ENCODE results near the gene RXRA.
A peak's percentile ranks its signal among the peaks of the same experiment; 100 is the strongest.

RXRA gene

GRCh38 chr9:134356496-134357470, 30.5 kb downstream of the RXRA start:
- Histone ChIP-seq H3K4me3 (no peak overlapping the region), H3K4me2 (peak overlapping the region; percentile 76), H3K9ac (no peak overlapping the region), H3K36me3 (peaks cover 7% of the 10 kb centered on the region; the same call in 1 of the 2 replicates), H3K4me1 (peaks cover 98% of the 10 kb centered on the region), H3K9me3 (no peaks in the 10 kb centered on the region), H3K27me3 (no peaks in the 10 kb centered on the region), H3K27ac (0 out of 2 replicates have a peak overlapping the region, but pooled peaks have one; percentile 18), H4K20me1 (peaks cover 100% of the 10 kb centered on the region)
- no peak for TF ChIP-seq Cebpa-rat (IDR thresholded peaks at IDR 0.05)

- peak overlapping the region; percentile 76 for H3K4me2 ChIP-seq
- no peak for TF ChIP-seq Cebpa-rat (IDR thresholded peaks at IDR 0.05)
- H3K27ac ChIP-seq = no peak overlapping the region
- peaks cover 8% of the 10 kb centered on the region; the same call in 1 of the 2 replicates for H3K36me3 ChIP-seq
- H3K27me3 ChIP-seq = no peaks in the 10 kb centered on the region
- H4K20me1 ChIP-seq = peaks cover 100% of the 10 kb centered on the region
- H3K9ac ChIP-seq = no peak overlapping the region
- H3K4me3 ChIP-seq = no peak overlapping the region
- no peaks in the 10 kb centered on the region for H3K9me3 ChIP-seq
- peaks cover 98% of the 10 kb centered on the region for H3K4me1 ChIP-seq
Measured at GRCh38 chr9:134357631-134358025, 31.4 kb downstream of the RXRA start.

- H3K9ac ChIP-seq = 0 out of 2 replicates have a peak overlapping the region, but pooled peaks have one; percentile 30
- H3K4me2 ChIP-seq = peak overlapping the region; percentile 76
- H3K4me3 ChIP-seq = no peak overlapping the region
- TF ChIP-seq Cebpa-rat (IDR thresholded peaks at IDR 0.05) = no peak
- peaks cover 8% of the 10 kb centered on the region; the same call in 1 of the 2 replicates for H3K36me3 ChIP-seq
- no peaks in the 10 kb centered on the region for H3K27me3 ChIP-seq
- peaks cover 98% of the 10 kb centered on the region for H3K4me1 ChIP-seq
- peak overlapping the region; percentile 59 for H3K27ac ChIP-seq
- peaks cover 100% of the 10 kb centered on the region for H4K20me1 ChIP-seq
- no peaks in the 10 kb centered on the region for H3K9me3 ChIP-seq
Measured at GRCh38 chr9:134358026-134358661, 31.9 kb downstream of the RXRA start.

- H3K4me1 ChIP-seq = peaks cover 98% of the 10 kb centered on the region
- H3K9ac ChIP-seq = 0 out of 2 replicates have a peak overlapping the region, but pooled peaks have one; percentile 30
- no peaks in the 10 kb centered on the region for H3K9me3 ChIP-seq
- TF ChIP-seq Cebpa-rat (IDR thresholded peaks at IDR 0.05) = no peak
- no peaks in the 10 kb centered on the region for H3K27me3 ChIP-seq
- peak overlapping the region; percentile 59 for H3K27ac ChIP-seq
- H3K4me2 ChIP-seq = peak overlapping the region; percentile 76
- peaks cover 8% of the 10 kb centered on the region; the same call in 1 of the 2 replicates for H3K36me3 ChIP-seq
- H3K4me3 ChIP-seq = no peak overlapping the region
- H4K20me1 ChIP-seq = peaks cover 100% of the 10 kb centered on the region
Measured at GRCh38 chr9:134358662-134359319, 32.5 kb downstream of the RXRA start.

- 0 out of 2 replicates have a peak overlapping the region, but pooled peaks have one; percentile 22 for H3K9ac ChIP-seq
- H3K27ac ChIP-seq = peak overlapping the region; percentile 52
- H3K27me3 ChIP-seq = no peaks in the 10 kb centered on the region
Measured at GRCh38 chr9:134359493-134360179, 33.4 kb downstream of the RXRA start.

GRCh38 chr9:134360180-134360759, 34.0 kb downstream of the RXRA start:
- peaks cover 8% of the 10 kb centered on the region; the same call in 1 of the 2 replicates for H3K36me3 ChIP-seq
- H3K27ac ChIP-seq = peak overlapping the region; percentile 52
- no peak overlapping the region; the same call in 1 of the 2 replicates for H3K4me3 ChIP-seq
- H3K27me3 ChIP-seq = no peaks in the 10 kb centered on the region
- H3K9me3 ChIP-seq = no peaks in the 10 kb centered on the region
- H4K20me1 ChIP-seq = peaks cover 100% of the 10 kb centered on the region
- peak overlapping the region; percentile 76 for H3K4me2 ChIP-seq
- no peak for TF ChIP-seq Cebpa-rat (IDR thresholded peaks at IDR 0.05)
- 0 out of 2 replicates have a peak overlapping the region, but pooled peaks have one; percentile 22 for H3K9ac ChIP-seq
- peaks cover 98% of the 10 kb centered on the region for H3K4me1 ChIP-seq

More at GRCh38 chr9:134359493-134360179, 33.4 kb downstream of the RXRA start:
- Histone ChIP-seq H3K36me3 (peaks cover 8% of the 10 kb centered on the region; the same call in 1 of the 2 replicates), H3K4me1 (peaks cover 98% of the 10 kb centered on the region), H4K20me1 (peaks cover 100% of the 10 kb centered on the region), H3K4me2 (peak overlapping the region; percentile 76), H3K4me3 (no peak overlapping the region; the same call in 1 of the 2 replicates), H3K9me3 (no peaks in the 10 kb centered on the region)
- TF ChIP-seq Cebpa-rat (IDR thresholded peaks at IDR 0.05) = no peak

- H3K9me3 ChIP-seq = no peaks in the 10 kb centered on the region
- H3K4me3 ChIP-seq = no peak overlapping the region
- no peaks in the 10 kb centered on the region for H3K27me3 ChIP-seq
- TF ChIP-seq Cebpa-rat (IDR thresholded peaks at IDR 0.05) = no peak
- peaks cover 100% of the 10 kb centered on the region for H4K20me1 ChIP-seq
- H3K36me3 ChIP-seq = peaks cover 8% of the 10 kb centered on the region; the same call in 1 of the 2 replicates
- 0 out of 2 replicates have a peak overlapping the region, but pooled peaks have one; percentile 22 for H3K9ac ChIP-seq
- H3K27ac ChIP-seq = no peak overlapping the region
- peak overlapping the region; percentile 76 for H3K4me2 ChIP-seq
- H3K4me1 ChIP-seq = peaks cover 100% of the 10 kb centered on the region
Measured at GRCh38 chr9:134360897-134361296, 34.6 kb downstream of the RXRA start.

- no peak overlapping the region for H3K27ac ChIP-seq
Measured at GRCh38 chr9:134361426-134361825, 35.2 kb downstream of the RXRA start.

More at GRCh38 chr9:134361426-134361825, 35.2 kb downstream of the RXRA start:
- H3K36me3 ChIP-seq = peaks cover 8% of the 10 kb centered on the region; the same call in 1 of the 2 replicates
- H3K4me2 ChIP-seq = peak overlapping the region; percentile 76
- no peaks in the 10 kb centered on the region for H3K27me3 ChIP-seq
- no peaks in the 10 kb centered on the region for H3K9me3 ChIP-seq
- H3K4me3 ChIP-seq = no peak overlapping the region
- H3K4me1 ChIP-seq = peaks cover 100% of the 10 kb centered on the region
- peaks cover 100% of the 10 kb centered on the region for H4K20me1 ChIP-seq
- TF ChIP-seq Cebpa-rat (IDR thresholded peaks at IDR 0.05) = no peak
- no peak overlapping the region for H3K9ac ChIP-seq

Data from BLaER1 (cell line).